Stimulated activated CD4-positive, alpha-beta T cell treated with anti-CD3 and anti-CD28 coated beads, TNF-alpha, amount 100 ng/mL, for 48 hours (primary cell): Measurements from ENCODE around the gene ZNF425.
A peak's percentile ranks its signal among the peaks of the same experiment; 100 is the strongest.
"Not testable (repeated sequence)": the region's sequence is repeated elsewhere in the genome, so short reads cannot be mapped to it uniquely, and the experiment has no call there.

Experiments
- DNase-seq, 3 donors: peaks; one replicate each; pipeline ENCODE4 v3.0.0-alpha.2; 2020; ENCODE audit warnings: low read depth in 3 of 3

The ZNF425 gene

DNA sequence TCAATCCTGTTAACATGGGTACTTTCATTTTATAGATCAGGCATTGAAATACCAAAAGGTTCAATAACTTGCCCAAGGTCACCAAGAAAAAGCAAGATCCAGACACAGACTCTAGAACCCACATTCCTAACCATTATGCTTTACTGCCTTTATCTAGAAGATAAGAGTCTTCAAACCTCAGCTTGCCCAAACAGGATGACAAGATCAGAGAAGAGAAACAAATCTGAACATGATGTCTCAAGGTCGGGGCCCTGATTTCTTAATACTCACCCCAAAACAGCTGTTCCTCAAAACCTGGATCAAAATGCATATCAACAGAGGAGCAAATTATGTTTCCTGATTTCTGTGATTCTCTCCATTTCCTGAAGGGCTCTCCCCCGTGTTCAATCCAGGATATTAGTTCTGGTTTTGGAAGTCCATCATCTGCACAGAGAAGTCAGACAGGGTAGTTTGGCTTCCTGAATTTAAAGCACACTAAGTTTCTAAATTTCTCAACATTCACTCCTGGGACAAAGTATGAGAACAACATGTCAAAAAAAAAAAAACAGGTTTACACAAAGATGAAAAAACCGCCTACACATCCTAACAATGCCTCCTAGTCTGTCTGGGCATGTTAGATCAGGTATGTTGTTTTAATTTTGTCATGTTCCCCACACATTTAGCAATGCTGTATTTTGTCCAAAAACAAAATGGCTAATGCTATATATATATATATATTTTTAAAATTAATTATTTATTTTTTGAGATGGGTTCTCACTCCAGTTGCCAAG is 51.8 kb downstream of the ZNF425 start:
- no peak for DNase-seq

DNA sequence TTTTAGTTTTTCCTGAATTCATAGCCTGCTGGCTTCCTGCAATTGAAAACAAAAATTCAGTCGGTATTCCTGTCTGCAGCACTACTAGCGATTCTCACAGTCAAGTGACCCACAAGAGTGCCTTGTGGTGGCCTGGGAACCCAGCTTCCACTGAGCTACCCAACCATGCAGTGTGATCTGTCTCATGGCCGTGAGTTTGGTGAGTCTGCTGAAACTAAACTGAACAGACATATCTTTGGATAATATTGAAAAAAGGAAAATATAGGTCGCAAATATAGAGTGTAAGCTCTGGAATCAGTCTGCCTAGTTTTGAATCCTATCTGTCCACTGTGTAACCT is 53.7 kb downstream of the ZNF425 start:
- no peak for DNase-seq

DNA sequence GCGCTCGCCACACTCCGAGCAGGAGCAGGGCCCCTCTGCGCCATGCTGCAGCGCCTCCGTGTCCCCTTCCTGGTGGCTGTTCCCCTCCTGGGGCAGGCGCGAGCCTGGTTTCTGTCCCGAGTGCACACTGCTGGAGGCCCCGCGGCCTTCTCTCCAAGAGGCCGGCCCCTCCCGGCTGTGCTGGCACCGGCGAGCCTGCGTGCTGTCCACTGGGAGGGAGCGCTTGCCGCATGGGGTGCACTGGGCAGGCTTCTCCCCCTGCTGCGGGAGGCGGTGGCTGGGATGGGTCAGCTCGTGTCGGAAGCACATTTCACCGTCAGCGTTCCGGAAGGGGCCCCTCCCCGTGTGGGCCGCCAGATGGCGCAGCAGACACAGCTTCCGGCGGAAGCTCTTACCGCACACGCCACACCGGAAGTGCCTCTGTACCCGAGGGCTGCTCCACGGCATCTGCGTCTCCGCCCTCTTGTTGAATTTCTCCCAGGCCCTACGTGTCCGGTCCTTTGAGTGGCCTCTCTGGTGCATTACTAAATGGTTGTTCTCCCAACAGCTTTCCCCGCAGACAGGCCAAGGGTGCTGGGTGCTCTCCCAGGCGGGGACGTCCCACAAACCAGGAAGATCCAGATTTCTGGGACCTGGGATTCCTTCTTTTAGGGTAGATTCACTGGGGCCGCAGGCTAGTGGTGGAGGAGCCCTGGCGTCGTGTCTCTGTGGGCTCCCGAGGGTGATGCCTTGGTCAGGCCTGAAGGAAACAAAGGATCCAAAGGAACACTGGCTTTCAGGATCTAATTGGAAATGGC is 54.3 kb downstream of the ZNF425 start:
- peak; percentile 13 to 33 (median 27) for DNase-seq

DNA sequence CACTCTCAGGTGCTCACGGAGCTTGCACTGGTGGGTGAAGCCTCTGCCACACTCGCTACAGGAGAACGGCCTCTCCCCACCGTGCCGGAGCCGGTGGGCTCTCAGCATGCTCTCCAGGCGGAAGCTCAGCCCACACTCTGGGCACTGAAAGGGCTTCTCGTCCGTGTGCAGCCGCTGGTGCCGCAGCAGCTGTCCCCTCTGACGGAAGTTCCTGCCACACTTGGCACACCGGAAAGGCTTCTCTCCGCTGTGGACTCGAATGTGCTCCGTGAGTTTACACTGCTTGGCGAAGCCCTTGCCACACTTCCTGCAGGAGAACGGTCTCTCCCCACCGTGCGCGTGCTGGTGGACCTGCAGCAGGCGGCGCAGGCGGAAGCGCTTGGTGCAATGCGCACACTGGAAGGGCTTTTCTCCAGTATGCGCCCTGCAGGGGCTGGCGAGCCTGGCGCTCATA is 54.9 kb downstream of the ZNF425 start:
- DNase-seq: no peak

DNA sequence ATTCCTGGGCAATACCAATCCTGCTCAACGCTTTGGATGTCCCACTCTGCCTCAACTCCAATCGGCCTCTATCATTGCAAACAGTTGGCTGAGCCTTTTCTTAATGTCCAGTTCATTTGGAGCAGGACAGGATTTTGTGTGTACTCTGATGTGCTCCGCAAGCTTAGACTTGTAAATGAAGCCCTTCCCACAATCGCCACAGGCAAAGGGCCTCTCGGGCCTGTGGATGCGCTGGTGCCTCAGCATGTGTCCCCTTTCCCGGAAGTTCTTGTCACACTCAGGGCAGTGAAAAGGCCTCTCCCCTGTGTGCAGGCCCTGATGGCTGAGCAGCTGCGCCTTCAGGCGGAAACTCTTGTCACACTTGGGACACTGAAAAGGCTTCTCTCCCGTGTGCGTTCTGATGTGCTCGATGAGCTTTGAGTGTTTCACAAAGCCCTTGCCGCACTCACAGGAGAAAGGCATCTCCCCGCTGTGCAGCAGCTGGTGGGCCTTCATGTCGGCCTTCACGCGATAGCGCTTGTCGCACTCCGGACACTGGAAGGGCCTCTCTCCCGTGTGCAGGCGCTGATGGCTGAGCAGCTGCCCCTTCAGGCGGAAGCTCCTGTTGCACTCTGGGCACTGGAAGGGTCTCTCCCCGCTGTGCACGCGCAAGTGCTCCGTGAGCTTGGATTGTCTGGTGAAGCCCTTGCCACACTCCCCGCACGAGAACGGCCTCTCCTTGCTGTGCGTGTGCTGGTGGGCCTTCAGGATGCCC is 55.6 kb downstream of the ZNF425 start:
- DNase-seq: no peak

DNA sequence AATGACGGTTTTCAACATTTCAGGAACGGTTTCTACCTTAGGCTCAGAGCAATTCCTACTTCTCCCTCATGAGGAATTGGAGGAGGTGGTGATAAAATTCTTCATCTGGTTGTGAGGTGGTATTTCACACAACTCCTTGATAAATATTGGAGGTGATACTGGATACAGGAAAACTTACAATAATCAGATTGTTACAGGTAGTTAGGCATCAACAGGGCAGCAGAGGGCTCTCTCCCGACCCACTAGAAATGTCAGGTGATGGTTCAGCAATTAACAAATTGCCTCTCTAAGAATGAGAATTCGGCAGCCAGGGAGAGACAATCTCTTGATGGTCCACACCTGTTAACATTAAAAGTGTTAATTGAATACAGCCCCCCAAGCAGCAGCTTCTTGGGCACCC is 58.3 kb downstream of the ZNF425 start:
- no peak for DNase-seq

DNA sequence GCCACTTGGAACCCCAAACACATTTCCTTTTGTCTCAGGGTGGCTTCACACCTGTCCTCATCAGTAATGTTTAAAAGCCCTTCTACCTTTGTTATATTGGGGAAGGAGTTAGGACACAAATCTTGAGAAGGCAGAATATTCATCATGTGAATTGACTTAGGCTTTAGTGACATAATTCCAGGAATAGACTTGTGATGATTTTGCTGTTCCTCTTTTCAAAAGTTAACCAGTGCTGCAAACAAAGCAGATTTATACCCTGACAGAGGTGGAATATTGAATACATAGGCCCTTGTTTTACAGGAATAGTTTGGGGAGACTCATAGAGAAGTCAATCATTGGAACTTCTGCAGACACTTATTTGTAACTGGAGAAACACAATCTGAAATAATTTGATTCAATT is 62.6 kb downstream of the ZNF425 start:
- DNase-seq: no peak

DNA sequence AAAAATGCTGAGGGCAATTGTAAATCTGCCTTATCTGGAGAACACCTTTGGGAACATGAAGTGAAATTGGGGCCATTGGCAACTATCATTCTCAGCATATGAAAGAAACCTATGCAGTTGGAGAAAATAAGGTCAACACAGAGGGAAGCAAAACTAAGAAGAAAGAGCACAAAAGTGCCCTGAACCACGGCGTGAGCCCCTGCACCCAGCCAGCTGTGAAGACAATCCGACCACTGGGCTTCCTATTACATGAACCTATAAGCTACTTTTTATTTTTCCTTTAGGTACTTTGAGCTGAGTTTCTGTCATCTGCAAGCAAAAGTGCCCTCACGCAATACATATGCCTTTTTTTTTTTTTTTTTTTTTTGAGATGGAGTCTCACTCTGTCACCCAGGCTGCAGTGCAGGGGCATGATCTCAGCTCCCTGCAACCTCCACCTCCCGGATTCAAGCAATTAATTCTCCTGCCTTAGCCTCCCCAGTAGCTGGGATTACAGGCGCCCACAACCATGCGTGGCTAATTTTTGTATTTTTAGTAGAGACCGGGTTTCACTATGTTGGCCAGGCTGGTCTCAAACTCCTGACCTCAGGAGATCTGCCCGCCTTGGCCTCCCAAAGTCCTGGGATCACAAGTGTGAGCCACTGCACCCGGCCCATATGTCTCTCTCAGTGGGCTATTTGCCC is 63.8 kb downstream of the ZNF425 start:
- not testable (repeated sequence) for DNase-seq

DNA sequence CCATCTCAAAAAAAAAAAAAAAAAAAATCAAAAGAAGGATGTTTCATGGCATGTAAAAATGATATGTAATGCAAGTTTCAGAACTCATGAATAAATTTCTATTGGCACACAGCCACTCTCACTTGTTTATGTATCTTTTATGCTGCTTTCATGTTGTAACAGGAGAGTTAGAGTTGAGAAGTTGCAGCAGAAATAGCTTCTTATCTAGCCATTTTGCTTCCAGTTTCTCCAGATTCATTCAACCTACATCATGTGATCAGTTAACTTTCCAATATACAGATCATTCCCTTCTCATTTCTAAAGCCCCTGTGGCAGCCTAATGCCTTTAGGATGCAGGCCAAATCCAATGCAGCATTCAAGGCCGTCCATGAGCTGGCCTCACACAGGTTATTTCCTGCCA is 66.0 kb downstream of the ZNF425 start:
- no peak for DNase-seq

DNA sequence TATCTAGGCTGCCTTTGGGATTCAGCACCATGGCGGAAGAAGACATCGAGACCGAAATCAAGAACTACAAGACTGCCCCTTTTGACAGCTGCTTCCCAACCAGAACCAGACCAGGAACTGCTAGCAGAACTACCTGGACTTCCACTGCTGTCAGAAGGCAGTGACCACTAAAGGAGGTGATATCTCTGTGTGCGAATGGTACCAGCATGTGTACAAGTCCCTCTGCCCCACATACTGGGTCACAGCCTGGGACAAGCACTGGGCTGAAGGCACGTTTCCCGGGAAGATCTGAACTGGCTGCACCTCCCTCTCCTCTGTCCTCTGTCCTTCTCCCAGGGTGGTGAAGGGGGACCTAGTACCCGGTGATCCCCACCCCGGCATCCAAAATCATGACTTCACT is 72.2 kb downstream of the ZNF425 start:
- DNase-seq: no peak

DNA sequence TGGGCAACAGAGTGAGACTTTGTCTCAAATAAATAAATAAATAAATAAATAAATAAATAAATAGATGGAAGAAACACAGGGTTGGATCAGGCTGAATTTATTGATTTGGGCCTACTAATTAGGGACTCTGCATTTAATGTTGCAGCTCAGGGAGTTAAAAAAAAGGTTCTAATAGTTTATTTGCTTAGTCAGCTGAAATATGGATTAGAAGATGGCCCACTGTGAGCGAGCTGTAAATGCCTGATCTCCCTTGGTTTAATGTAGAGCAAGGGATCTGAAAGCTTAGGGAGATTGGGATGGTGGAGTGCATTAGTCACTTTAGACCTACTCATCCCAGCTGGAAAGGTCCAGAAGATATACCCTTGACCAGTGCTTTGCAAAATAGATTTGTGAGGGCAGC is 72.7 kb downstream of the ZNF425 start:
- DNase-seq: no peak
